OCI-LY1 (cell line): ENCODE data around the gene PTPRZ1.

ENCODE experiments used
- EZH2 ChIP-seq: fragments of 200-600 bp; sonication (generic), shearing (Covaris generic); IDR thresholded peaks from 2 replicates; pipeline ENCODE4 v1.8.0; 2017; ENCODE audit warnings: borderline replicate concordance, mixed run types, mild to moderate bottlenecking, antibody characterized with exemption, low read length, moderate library complexity, mixed read lengths
- TF ChIP-seq, protein P1 (sequence below): fragments of 200-600 bp; sonication (generic), shearing (Covaris generic); IDR thresholded peaks from 2 replicates; pipeline ENCODE4 v1.5.1; 2017; ENCODE audit warnings: mild to moderate bottlenecking, antibody characterized with exemption, low read length, moderate library complexity, mixed read lengths

- TF ChIP-seq, protein P1, sequence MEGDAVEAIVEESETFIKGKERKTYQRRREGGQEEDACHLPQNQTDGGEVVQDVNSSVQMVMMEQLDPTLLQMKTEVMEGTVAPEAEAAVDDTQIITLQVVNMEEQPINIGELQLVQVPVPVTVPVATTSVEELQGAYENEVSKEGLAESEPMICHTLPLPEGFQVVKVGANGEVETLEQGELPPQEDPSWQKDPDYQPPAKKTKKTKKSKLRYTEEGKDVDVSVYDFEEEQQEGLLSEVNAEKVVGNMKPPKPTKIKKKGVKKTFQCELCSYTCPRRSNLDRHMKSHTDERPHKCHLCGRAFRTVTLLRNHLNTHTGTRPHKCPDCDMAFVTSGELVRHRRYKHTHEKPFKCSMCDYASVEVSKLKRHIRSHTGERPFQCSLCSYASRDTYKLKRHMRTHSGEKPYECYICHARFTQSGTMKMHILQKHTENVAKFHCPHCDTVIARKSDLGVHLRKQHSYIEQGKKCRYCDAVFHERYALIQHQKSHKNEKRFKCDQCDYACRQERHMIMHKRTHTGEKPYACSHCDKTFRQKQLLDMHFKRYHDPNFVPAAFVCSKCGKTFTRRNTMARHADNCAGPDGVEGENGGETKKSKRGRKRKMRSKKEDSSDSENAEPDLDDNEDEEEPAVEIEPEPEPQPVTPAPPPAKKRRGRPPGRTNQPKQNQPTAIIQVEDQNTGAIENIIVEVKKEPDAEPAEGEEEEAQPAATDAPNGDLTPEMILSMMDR = no peak
- no peak for TF ChIP-seq EZH2
Measured at GRCh38 chr7:121945066-121945465, 72.1 kb downstream of the PTPRZ1 start.
